Measurements from ENCODE around the gene CACNB2.
"Not testable (repeated sequence)": the region's sequence is repeated elsewhere in the genome, so short reads cannot be mapped to it uniquely, and the experiment has no call there.

CACNB2 gene

GRCh38 chr10:18563003-18563726, 422.9 kb downstream of the CACNB2 start:
- no peak for DNase-seq (ENCODE audit: low read depth, low spot score)

GRCh38 chr10:18565006-18565405, 424.8 kb downstream of the CACNB2 start:
- no peak for DNase-seq (ENCODE audit: low read depth, low spot score)

GRCh38 chr10:18566177-18566576, 426.0 kb downstream of the CACNB2 start:
- no peak for DNase-seq (ENCODE audit: low read depth, low spot score)

- DNase-seq (ENCODE audit: low read depth, low spot score), result no peak
Observed at GRCh38 chr10:18567343-18567856, 427.2 kb downstream of the CACNB2 start.

GRCh38 chr10:18570386-18570785, 430.2 kb downstream of the CACNB2 start:
- not testable (repeated sequence) for DNase-seq (ENCODE audit: low read depth, low spot score)

- DNase-seq (ENCODE audit: low read depth, low spot score), result no peak
Observed at GRCh38 chr10:18571076-18571475, 430.9 kb downstream of the CACNB2 start.

- DNase-seq (ENCODE audit: low read depth, low spot score), result no peak
Observed at GRCh38 chr10:18571780-18572179, 431.6 kb downstream of the CACNB2 start.

GRCh38 chr10:18572959-18573561, 432.8 kb downstream of the CACNB2 start:
- no peak for DNase-seq (ENCODE audit: low read depth, low spot score)

- no peak for DNase-seq (ENCODE audit: low read depth, low spot score)
Observed at GRCh38 chr10:18576586-18576985, 436.4 kb downstream of the CACNB2 start.

GRCh38 chr10:18577823-18578685, 437.8 kb downstream of the CACNB2 start:
- no peak for DNase-seq (ENCODE audit: low read depth, low spot score)

- DNase-seq (ENCODE audit: low read depth, low spot score), result no peak
Observed at GRCh38 chr10:18582803-18583202, 442.6 kb downstream of the CACNB2 start.

- DNase-seq (ENCODE audit: low read depth, low spot score), result no peak
Observed at GRCh38 chr10:18583575-18584270, 443.5 kb downstream of the CACNB2 start.

- not testable (repeated sequence) for DNase-seq (ENCODE audit: low read depth, low spot score)
Observed at GRCh38 chr10:18586637-18587036, 446.4 kb downstream of the CACNB2 start.

- not testable (repeated sequence) for DNase-seq (ENCODE audit: low read depth, low spot score)
Observed at GRCh38 chr10:18591141-18591540, 450.9 kb downstream of the CACNB2 start.
